Activated naive CD8-positive, alpha-beta T cell treated with anti-CD3 and anti-CD28 coated beads for 36 hours (primary cell): ENCODE data around the gene RAE1. TPM values are rescaled to one million over a fixed set of nuclear protein-coding genes. Genes with fewer than 3 reads are reported as not detected.
"Not testable (repeated sequence)": the region's sequence is repeated elsewhere in the genome, so short reads cannot be mapped to it uniquely, and the experiment has no call there.

Source experiments
- DNase-seq: peaks from one replicate; pipeline ENCODE4 v3.0.0; 2021
- H3K27ac Mint-ChIP-seq: one replicate; pipeline ENCODE4 v1.8.0; 2022; ENCODE audit warnings: mild to moderate bottlenecking, moderate library complexity, mixed read lengths
- H3K27me3 Mint-ChIP-seq: one replicate; pipeline ENCODE4 v1.8.0; 2022; ENCODE audit warnings: mild to moderate bottlenecking, mixed read lengths
- H3K36me3 Mint-ChIP-seq: one replicate; pipeline ENCODE4 v1.8.0; 2021; ENCODE audit warnings: mild to moderate bottlenecking, mixed read lengths
- H3K4me1 Mint-ChIP-seq: one replicate; pipeline ENCODE4 v1.8.0; 2021; ENCODE audit warnings: mixed read lengths
- H3K4me3 Mint-ChIP-seq: one replicate; pipeline ENCODE4 v1.8.0; 2022; ENCODE audit warnings: mild to moderate bottlenecking, moderate library complexity, mixed read lengths
- H3K9me3 Mint-ChIP-seq: one replicate; pipeline ENCODE4 v1.8.0; 2022; ENCODE audit warnings: mixed read lengths
- total RNA-seq, 2 experiments: library from RNA; stranded (reverse); gene quantifications; one replicate each; pipeline ENCODE4 v1.2.3, GENCODE V29; 2021

The RAE1 gene
- total RNA-seq, 2 experiments from 2014 or later: 59.0 to 60.0 TPM

- Mint-ChIP-seq H3K36me3 (peaks cover 3% of the 10 kb centered on the region), H3K4me3 (no peak overlapping the region), H3K27me3 (peaks cover 5% of the 10 kb centered on the region), H3K27ac (no peak overlapping the region), H3K4me1 (peaks cover 12% of the 10 kb centered on the region), H3K9me3 (no peaks in the 10 kb centered on the region)
- no peak for DNase-seq
These were observed 3.7 kb upstream of the RAE1 start for GRCh38 chr20:57347393-57347792.

DNA sequence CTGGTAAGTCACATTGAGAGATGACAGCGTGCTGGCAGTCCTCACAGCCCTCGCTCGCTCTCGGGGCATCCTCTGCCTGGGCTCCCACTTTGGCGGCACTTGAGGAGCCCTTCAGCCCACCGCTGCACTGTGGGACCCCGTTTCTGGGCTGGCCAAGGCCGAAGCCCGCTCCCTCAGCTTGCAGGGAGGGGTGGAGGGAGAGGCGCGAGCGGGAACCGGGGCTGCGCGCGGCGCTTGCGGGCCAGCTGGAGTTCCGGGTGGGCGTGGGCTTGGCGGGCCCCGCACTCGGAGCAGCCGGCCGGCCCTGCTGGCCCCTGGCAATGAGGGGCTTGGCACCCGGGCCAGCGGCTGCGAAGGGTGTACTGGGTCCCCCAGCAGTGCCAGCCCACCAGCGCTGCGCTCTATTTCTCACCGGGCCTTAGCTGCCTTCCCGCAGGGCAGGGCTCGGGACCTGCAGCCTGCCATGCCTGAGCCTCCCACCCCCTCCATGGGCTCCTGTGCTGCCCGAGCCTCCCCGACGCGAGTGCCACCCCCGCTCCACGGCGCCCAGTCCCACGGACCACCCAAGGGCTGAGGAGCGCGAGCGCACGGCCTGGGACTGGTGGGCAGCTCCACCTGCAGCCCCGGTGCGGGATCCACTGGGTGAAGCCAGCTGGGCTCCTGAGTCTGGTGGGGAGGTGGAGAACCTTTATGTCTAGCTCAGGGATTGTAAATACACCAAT is 2.7 kb upstream of the RAE1 start:
- H3K36me3 Mint-ChIP-seq: not testable (repeated sequence)

DNA sequence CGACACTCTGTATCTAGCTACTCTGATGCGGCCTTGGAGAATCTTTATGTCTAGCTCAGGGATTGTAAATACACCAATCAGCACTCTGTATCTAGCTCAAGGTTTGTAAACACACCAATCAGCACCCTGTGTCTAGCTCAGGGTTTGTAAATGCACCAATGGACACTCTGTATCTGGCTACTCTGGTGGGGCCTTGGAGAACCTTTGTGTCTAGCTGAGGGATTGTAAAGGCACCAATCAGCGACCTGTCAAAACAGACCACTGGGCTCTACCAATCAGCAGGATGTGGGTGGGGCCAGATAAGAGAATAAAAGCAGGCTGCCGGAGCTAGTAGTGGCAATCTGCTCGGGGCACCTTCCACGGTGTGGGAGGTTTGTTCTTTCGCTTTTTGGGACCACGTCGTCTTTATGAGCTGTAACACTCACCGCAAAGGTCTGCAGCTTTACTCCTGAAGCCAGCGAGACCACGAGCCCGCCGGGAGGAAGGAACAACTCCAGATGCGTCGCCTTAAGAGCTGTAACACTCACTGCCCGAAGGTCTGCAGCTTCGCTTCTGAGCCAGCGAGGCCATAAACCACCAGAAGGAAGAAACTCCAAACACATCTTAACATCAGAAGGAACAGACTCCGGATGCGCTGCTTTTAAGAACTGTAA is 2.0 kb upstream of the RAE1 start:
- DNase-seq: peak; percentile 38
- Mint-ChIP-seq H3K4me1 (peaks cover 22% of the 10 kb centered on the region), H3K36me3 (peaks cover 12% of the 10 kb centered on the region), H3K27ac (peak overlapping the region; percentile 66), H3K4me3 (peak overlapping the region; percentile 50)
- H3K27me3 Mint-ChIP-seq, H3K9me3 Mint-ChIP-seq: not testable (repeated sequence)

More for the DNA sequence above, 2.7 kb upstream of the RAE1 start:
- H3K4me1 Mint-ChIP-seq: peaks cover 20% of the 10 kb centered on the region
- H3K4me3 Mint-ChIP-seq, DNase-seq, H3K9me3 Mint-ChIP-seq, H3K27me3 Mint-ChIP-seq, H3K27ac Mint-ChIP-seq: not testable (repeated sequence)

DNA sequence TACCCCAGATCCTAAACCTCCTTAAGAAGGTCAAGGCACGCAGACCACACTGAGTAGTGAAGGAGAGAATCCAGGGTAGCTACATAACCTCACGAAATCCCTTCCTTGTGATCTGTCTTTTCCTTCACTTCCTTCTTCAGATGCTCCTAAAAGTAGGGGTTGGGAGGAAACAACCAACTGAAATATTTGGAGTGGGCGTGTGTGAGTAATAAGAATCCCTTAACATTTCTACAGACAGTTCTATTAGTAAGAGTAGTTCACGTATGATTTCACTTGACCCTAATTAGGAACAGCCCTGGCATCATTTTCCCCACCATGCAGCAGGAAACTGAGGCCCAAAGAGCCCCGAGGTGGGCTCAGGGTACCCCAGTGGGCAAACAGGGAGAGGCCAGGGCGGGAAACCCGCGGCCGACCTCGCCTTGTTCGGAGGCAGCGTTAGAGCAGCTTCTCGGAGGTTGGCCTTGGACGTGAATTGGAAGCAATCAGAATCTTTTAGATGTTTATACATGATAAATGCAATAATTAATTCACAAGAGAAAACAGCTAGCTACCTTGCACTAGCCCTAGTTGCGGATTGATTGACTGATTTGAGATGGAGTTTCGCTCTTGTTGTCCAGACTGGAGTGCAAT is 859 bp upstream of the RAE1 start:
- Mint-ChIP-seq H3K9me3 (no peaks in the 10 kb centered on the region), H3K27ac (peak overlapping the region; percentile 60), H3K4me1 (peaks cover 25% of the 10 kb centered on the region), H3K27me3 (peaks cover 5% of the 10 kb centered on the region), H3K4me3 (peak overlapping the region; percentile 55), H3K36me3 (peaks cover 16% of the 10 kb centered on the region)
- no peak for DNase-seq

GRCh38 chr20:57350726-57351041 is 371 bp upstream of the RAE1 start:
- not testable (repeated sequence) for DNase-seq, H3K9me3 Mint-ChIP-seq, H3K27me3 Mint-ChIP-seq
- Mint-ChIP-seq H3K36me3 (peaks cover 19% of the 10 kb centered on the region), H3K4me3 (peak overlapping the region; percentile 95), H3K27ac (peak overlapping the region; percentile 92), H3K4me1 (peaks cover 25% of the 10 kb centered on the region)

DNA sequence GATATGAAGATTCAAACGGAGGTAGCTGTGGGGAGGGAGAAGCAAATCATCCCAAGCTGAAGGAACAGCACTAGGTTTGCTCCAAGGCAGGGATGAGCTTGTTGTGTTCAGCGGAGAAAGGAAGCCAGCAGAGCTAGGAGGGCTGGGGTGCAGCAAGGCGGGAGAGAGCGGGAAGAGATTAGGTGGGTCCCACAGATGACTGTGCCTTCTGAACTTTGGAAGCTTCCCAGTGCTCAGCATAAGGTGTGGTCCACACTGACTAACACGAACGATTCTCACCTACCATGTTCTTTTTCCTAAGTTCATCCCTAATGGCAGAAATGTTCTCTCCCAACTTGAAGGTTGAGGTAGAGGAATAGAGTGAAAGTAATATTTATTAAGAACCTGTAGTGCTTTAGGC is 1.2 kb downstream of the RAE1 start:
- peaks cover 22% of the 10 kb centered on the region for H3K36me3 Mint-ChIP-seq
- H3K27me3 Mint-ChIP-seq: peaks cover 5% of the 10 kb centered on the region
- DNase-seq: no peak
- H3K4me3 Mint-ChIP-seq: peak overlapping the region; percentile 95
- H3K9me3 Mint-ChIP-seq: no peaks in the 10 kb centered on the region
- no peak overlapping the region for H3K27ac Mint-ChIP-seq
- peaks cover 25% of the 10 kb centered on the region for H3K4me1 Mint-ChIP-seq

DNA sequence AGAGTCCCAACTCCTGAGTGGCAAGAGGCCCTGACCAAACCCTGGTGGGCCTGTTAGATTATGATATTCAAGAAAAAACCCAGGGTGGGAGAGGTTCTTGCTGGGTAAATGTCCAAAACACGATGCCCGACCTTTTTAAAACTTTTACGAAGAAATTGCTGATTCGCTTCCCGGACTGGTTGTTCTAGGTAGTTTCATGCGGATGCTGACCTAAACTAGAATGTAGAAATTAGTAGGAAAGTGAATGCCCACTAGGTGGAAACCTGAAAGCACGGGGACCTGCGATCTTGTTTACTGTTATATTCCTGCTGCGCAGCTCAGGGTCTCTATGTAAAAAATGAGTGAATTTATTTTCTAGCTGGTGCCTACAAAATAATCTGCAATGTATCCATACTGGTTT is 2.3 kb downstream of the RAE1 start:
- no peak for DNase-seq
- Mint-ChIP-seq H3K27ac (no peak overlapping the region), H3K9me3 (no peaks in the 10 kb centered on the region), H3K36me3 (peaks cover 22% of the 10 kb centered on the region), H3K27me3 (peaks cover 5% of the 10 kb centered on the region), H3K4me1 (peaks cover 25% of the 10 kb centered on the region), H3K4me3 (peak overlapping the region; percentile 29)

GRCh38 chr20:57361517-57361916 is 10.5 kb downstream of the RAE1 start:
- DNase-seq: no peak

DNA sequence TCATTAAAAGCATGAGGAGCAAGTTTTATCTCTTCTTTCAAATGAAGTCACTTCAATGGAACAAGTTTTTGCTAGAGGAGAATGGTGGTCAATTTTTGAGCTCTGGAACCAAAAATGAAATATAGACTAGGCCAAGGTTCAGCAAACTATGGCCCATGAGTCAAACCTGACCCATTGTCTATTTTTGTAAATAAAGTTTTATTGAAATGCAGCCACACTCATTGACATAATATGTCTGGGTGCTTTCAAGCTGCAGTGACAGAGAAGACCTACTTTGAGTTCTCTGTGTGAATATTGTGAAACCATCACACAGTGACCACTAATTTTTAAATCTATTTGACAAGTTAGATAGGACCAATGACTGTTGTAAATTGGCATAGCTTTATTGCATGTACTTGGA is 13.4 kb downstream of the RAE1 start:
- no peaks in the 10 kb centered on the region for H3K9me3 Mint-ChIP-seq
- no peak overlapping the region for H3K27ac Mint-ChIP-seq
- H3K4me3 Mint-ChIP-seq: no peak overlapping the region
- H3K36me3 Mint-ChIP-seq: peaks cover 14% of the 10 kb centered on the region
- H3K27me3 Mint-ChIP-seq: no peaks in the 10 kb centered on the region
- peaks cover 2% of the 10 kb centered on the region for H3K4me1 Mint-ChIP-seq
- DNase-seq: no peak

More at GRCh38 chr20:57361517-57361916, 10.5 kb downstream of the RAE1 start:
- H3K9me3 Mint-ChIP-seq: no peaks in the 10 kb centered on the region
- no peak overlapping the region for H3K27ac Mint-ChIP-seq
- no peaks in the 10 kb centered on the region for H3K27me3 Mint-ChIP-seq
- H3K4me3 Mint-ChIP-seq: no peak overlapping the region
- H3K4me1 Mint-ChIP-seq: peaks cover 2% of the 10 kb centered on the region
- peaks cover 12% of the 10 kb centered on the region for H3K36me3 Mint-ChIP-seq

- no peak overlapping the region for H3K4me3 Mint-ChIP-seq
- H3K27ac Mint-ChIP-seq: no peak overlapping the region
- H3K27me3 Mint-ChIP-seq: no peaks in the 10 kb centered on the region
- DNase-seq: no peak
- H3K36me3 Mint-ChIP-seq: peaks cover 19% of the 10 kb centered on the region
- peaks cover 12% of the 10 kb centered on the region for H3K4me1 Mint-ChIP-seq
- H3K9me3 Mint-ChIP-seq: no peaks in the 10 kb centered on the region
These were observed 18.5 kb downstream of the RAE1 start for GRCh38 chr20:57369596-57369995.

DNA sequence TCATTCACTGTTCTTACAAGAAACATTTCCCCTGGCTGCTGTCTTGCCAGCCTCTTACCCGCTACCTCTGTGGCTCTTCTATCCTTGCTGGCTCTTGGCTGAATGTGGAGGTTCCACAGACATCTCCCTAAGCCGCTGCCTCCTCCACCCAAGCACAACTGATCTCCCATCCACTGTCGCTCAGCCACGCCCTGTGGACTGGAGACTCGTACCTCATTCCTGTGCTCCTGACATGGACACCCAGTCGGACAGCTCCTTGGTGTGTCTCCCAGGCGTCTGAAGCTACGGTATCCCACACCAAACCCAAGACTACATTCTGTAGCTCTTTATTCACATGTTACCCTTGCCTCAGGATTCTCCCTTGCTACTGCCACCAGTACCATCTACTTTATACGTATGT is 19.3 kb downstream of the RAE1 start:
- no peak for DNase-seq
- Mint-ChIP-seq H3K36me3 (peaks cover 23% of the 10 kb centered on the region), H3K27ac (no peak overlapping the region), H3K4me1 (peaks cover 17% of the 10 kb centered on the region), H3K4me3 (no peak overlapping the region), H3K27me3 (no peaks in the 10 kb centered on the region), H3K9me3 (no peaks in the 10 kb centered on the region)

DNA sequence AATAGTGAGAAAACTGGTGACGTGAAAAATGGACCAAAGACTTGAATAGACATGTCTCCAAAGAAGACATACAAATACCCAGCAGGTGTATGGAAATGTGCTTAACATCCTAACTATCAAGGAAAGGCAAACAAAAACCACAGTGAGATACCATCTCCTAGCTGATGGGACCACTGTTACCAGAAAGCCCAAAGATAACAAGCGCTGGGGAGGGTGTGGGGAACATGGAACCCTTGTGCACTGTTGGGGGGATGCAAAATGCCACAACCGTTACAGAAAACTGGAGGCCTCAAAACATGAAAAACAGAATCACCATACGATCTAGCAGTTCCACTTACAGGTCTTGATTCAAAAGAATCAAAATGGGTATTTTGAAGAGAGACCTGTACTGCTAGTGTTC is 20.3 kb downstream of the RAE1 start:
- peaks cover 19% of the 10 kb centered on the region for H3K4me1 Mint-ChIP-seq
- no peak overlapping the region for H3K4me3 Mint-ChIP-seq
- no peaks in the 10 kb centered on the region for H3K9me3 Mint-ChIP-seq
- no peak for DNase-seq
- H3K27me3 Mint-ChIP-seq: no peaks in the 10 kb centered on the region
- peaks cover 27% of the 10 kb centered on the region for H3K36me3 Mint-ChIP-seq
- no peak overlapping the region for H3K27ac Mint-ChIP-seq

DNA sequence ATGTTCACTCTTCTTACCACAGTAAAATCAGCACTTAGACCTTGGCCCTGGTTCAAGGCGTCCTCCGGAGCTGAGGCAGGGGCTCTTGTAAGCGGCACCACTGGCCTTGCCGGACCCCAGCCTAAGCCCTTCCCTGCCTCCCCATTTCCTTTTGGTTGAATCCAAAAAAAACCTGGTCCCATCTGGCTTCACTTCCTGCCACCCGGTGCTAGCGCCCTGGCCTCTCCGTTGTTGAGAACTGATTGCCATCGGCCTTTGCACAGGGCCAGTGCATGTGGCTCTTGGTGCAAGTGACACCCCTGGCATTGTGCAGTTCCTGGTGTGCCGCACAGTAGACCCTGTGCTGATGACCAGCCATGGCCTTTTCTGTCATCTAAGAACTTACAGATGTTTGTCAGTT is 21.1 kb downstream of the RAE1 start:
- Mint-ChIP-seq H3K27ac (no peak overlapping the region), H3K4me1 (peaks cover 19% of the 10 kb centered on the region), H3K27me3 (no peaks in the 10 kb centered on the region), H3K9me3 (no peaks in the 10 kb centered on the region), H3K4me3 (no peak overlapping the region), H3K36me3 (peaks cover 31% of the 10 kb centered on the region)
- no peak for DNase-seq

- H3K9me3 Mint-ChIP-seq: no peaks in the 10 kb centered on the region
- peaks cover 33% of the 10 kb centered on the region for H3K36me3 Mint-ChIP-seq
- DNase-seq: no peak
- H3K4me3 Mint-ChIP-seq: no peak overlapping the region
- no peaks in the 10 kb centered on the region for H3K27me3 Mint-ChIP-seq
- no peak overlapping the region for H3K27ac Mint-ChIP-seq
- peaks cover 22% of the 10 kb centered on the region for H3K4me1 Mint-ChIP-seq
These were observed 21.7 kb downstream of the RAE1 start for GRCh38 chr20:57372581-57373350.

GRCh38 chr20:57374343-57374930 is 23.4 kb downstream of the RAE1 start:
- Mint-ChIP-seq H3K27ac (peak overlapping the region; percentile 27), H3K27me3 (no peaks in the 10 kb centered on the region), H3K9me3 (no peaks in the 10 kb centered on the region), H3K4me3 (no peak overlapping the region), H3K36me3 (peaks cover 32% of the 10 kb centered on the region), H3K4me1 (peaks cover 26% of the 10 kb centered on the region)
- DNase-seq: no peak
